ENCODE data around the gene HIBCH. TPM values are rescaled to one million over a fixed set of nuclear protein-coding genes. Genes with fewer than 3 reads are reported as not detected.
A peak's percentile ranks its signal among the peaks of the same experiment; 100 is the strongest.

Gene HIBCH
- polyA plus RNA-seq, 1 of the 3 experiments (the other 2 are of a cell fraction) = 8.4 TPM

DNA sequence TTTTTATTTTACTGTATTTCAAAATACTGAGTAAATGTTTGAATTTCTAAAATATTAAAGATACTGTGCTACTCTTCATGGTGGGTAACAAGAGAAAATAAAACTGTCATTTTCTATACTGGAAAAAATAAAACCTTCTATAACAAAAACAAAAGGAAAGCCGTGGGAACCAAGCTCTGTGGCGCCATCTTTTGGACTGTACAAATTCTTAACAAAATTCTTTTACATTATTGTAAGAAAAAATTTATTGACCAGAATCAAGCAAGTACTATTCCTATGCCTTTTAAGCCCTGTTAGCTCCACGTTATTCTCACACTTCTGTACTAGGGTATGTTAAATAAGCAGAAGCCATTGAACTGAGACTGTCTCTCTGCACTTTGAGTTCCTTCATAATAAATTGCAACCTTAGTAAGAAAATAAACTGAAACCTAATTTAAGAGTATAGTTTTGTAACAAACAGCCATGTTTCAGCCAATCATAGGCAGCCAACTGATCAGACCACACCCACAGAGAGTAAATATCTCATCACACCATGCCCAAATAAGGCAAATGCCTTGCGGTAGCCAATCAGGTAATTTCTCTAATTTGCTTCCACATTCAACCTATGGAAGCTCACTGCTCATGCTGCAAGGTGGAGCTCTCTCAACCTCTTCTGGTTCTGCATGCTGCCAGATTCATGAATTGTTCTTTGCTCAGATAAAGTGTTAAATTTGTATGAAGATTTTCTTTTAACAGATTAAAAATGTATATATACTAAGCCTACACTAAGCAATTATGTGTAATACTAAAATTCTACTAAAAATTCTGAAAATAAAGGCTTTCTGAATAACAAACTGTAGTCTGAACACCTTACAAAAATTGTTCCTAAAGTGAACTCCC lies 42.2 kb downstream of the HIBCH start:
- no peak overlapping the region for H3K4me3 ChIP-seq (ENCODE audit: low read depth in 2 of 2, low read length in 1 of 2)
- no peaks in the 10 kb centered on the region for H3K79me2 ChIP-seq (ENCODE audit: insufficient read depth)
- H3K4me1 ChIP-seq (ENCODE audit: control insufficient read depth in 1 of 2, insufficient read depth in 2 of 2, low read depth in 1 of 2, low read length in 1 of 2) = no peaks in the 10 kb centered on the region
- 44% methylated on average over 4 of the region's 4 CpGs for WGBS (ENCODE audit: low lambda C conversion rate)
- peak; percentile 6 for DNase-seq
- peaks cover 14 to 15% of the 10 kb centered on the region in 2 experiments for H3K36me3 ChIP-seq (replicated peaks in 1 of 2; ENCODE audit: control insufficient read depth in 1 of 2, insufficient read depth in 2 of 2, low read length in 1 of 2)
- H3K9me2 ChIP-seq = no peaks in the 10 kb centered on the region
- no peak overlapping the region for H3K27ac ChIP-seq (ENCODE audit: low read depth in 2 of 2, low read length in 1 of 2)
- no peaks in the 10 kb centered on the region for H3K27me3 ChIP-seq (ENCODE audit: insufficient read depth)
- ChIA-PET CTCF (interaction anchor here (0.6 to 4.4 kb wide), 17 partner anchors 10 to 473 kb away, joined by 3 to 30 read pairs (median 4); a partner anchor contains a TSS), POLR2A (no interaction called here)
- no peak overlapping the region for H3K9ac ChIP-seq
- no peaks in the 10 kb centered on the region for H3K9me3 ChIP-seq
- no peaks in the 10 kb centered on the region for H3F3A ChIP-seq (replicated peaks; ENCODE audit: insufficient read depth)
- H2AFZ ChIP-seq (ENCODE audit: low read depth) = no peak overlapping the region
- H3K4me2 ChIP-seq = no peak overlapping the region
- H4K20me1 ChIP-seq (ENCODE audit: insufficient read depth) = no peaks in the 10 kb centered on the region
- TF ChIP-seq, protein P1, sequence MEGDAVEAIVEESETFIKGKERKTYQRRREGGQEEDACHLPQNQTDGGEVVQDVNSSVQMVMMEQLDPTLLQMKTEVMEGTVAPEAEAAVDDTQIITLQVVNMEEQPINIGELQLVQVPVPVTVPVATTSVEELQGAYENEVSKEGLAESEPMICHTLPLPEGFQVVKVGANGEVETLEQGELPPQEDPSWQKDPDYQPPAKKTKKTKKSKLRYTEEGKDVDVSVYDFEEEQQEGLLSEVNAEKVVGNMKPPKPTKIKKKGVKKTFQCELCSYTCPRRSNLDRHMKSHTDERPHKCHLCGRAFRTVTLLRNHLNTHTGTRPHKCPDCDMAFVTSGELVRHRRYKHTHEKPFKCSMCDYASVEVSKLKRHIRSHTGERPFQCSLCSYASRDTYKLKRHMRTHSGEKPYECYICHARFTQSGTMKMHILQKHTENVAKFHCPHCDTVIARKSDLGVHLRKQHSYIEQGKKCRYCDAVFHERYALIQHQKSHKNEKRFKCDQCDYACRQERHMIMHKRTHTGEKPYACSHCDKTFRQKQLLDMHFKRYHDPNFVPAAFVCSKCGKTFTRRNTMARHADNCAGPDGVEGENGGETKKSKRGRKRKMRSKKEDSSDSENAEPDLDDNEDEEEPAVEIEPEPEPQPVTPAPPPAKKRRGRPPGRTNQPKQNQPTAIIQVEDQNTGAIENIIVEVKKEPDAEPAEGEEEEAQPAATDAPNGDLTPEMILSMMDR (IDR thresholded peaks at IDR 0.05) = peak; percentile 69
- no peak for TF ChIP-seq FOXM1 (IDR thresholded peaks at IDR 0.05; ENCODE audit: low read depth)
- TF ChIP-seq RXRA (IDR thresholded peaks at IDR 0.05; ENCODE audit: borderline replicate concordance, low read depth) = no peak
- TF ChIP-seq SMC3 (IDR thresholded peaks at IDR 0.05; ENCODE audit: low read depth, low read length) = peak; percentile 24; the same call in 1 of the 2 replicates
- TF ChIP-seq, protein P2, sequence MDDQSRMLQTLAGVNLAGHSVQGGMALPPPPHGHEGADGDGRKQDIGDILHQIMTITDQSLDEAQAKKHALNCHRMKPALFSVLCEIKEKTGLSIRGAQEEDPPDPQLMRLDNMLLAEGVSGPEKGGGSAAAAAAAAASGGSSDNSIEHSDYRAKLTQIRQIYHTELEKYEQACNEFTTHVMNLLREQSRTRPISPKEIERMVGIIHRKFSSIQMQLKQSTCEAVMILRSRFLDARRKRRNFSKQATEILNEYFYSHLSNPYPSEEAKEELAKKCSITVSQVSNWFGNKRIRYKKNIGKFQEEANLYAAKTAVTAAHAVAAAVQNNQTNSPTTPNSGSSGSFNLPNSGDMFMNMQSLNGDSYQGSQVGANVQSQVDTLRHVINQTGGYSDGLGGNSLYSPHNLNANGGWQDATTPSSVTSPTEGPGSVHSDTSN (IDR thresholded peaks at IDR 0.05) = no peak
- TF ChIP-seq RAD21 (IDR thresholded peaks at IDR 0.05; ENCODE audit: low read length) = peak; percentile 67

DNA sequence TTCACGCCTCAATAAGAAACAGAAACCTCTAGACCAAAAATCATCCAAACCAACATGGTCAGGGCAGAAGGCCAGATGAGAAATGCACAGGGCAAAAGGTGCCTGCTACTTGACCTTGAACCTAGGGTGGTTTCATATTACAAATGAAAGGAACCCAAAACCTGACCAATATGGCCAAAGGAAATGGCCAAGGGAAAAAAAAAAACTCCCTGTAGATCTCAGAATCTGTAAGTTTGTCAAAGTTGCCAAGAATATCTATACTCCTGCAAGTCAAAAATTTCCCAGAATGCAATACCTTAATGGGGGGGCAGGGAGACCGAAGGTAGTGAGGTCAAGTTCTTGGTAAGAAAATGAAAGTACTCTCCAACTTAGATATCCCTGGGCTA lies 47.2 kb downstream of the HIBCH start:
- H3K4me1 ChIP-seq (ENCODE audit: control insufficient read depth in 1 of 2, insufficient read depth in 2 of 2, low read depth in 1 of 2, low read length in 1 of 2) = 0 out of 4 replicates have a peak, but pooled peaks cover 0 to 5% of the 10 kb centered on the region in 2 experiments
- 90% methylated on average over 1 of the region's 2 CpGs for WGBS (ENCODE audit: low lambda C conversion rate)
- no peak for DNase-seq
- no peaks in the 10 kb centered on the region for H3K27me3 ChIP-seq (ENCODE audit: insufficient read depth)
- H3F3A ChIP-seq (replicated peaks; ENCODE audit: insufficient read depth) = peaks cover under 1% of the 10 kb centered on the region
- H3K9ac ChIP-seq = no peak overlapping the region
- no peaks in the 10 kb centered on the region for H3K9me3 ChIP-seq
- H4K20me1 ChIP-seq (ENCODE audit: insufficient read depth) = no peaks in the 10 kb centered on the region
- H3K36me3 ChIP-seq (replicated peaks in 1 of 2; ENCODE audit: control insufficient read depth in 1 of 2, insufficient read depth in 2 of 2, low read length in 1 of 2) = peaks cover 4 to 15% of the 10 kb centered on the region in 2 experiments
- no peaks in the 10 kb centered on the region for H3K79me2 ChIP-seq (ENCODE audit: insufficient read depth)
- H3K9me2 ChIP-seq = no peaks in the 10 kb centered on the region
- H2AFZ ChIP-seq (ENCODE audit: low read depth) = no peak overlapping the region
- no peak overlapping the region for H3K4me2 ChIP-seq
- ChIA-PET POLR2A (no interaction called here), CTCF (interaction anchor here (1.4 to 2.1 kb wide), 3 partner anchors 9 to 184 kb away, joined by 3 to 6 read pairs (median 4); no protein-coding TSS in a partner anchor)
- no peak overlapping the region for H3K27ac ChIP-seq (ENCODE audit: low read depth in 2 of 2, low read length in 1 of 2)
- H3K4me3 ChIP-seq (ENCODE audit: low read depth in 2 of 2, low read length in 1 of 2) = no peak overlapping the region
- TF ChIP-seq RXRA (IDR thresholded peaks at IDR 0.05; ENCODE audit: borderline replicate concordance, low read depth) = no peak
- TF ChIP-seq, protein P3, sequence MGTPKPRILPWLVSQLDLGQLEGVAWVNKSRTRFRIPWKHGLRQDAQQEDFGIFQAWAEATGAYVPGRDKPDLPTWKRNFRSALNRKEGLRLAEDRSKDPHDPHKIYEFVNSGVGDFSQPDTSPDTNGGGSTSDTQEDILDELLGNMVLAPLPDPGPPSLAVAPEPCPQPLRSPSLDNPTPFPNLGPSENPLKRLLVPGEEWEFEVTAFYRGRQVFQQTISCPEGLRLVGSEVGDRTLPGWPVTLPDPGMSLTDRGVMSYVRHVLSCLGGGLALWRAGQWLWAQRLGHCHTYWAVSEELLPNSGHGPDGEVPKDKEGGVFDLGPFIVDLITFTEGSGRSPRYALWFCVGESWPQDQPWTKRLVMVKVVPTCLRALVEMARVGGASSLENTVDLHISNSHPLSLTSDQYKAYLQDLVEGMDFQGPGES (IDR thresholded peaks at IDR 0.05; ENCODE audit: low read depth, low read length) = no peak
- no peak for TF ChIP-seq POLR2AphosphoS5 (IDR thresholded peaks at IDR 0.05; ENCODE audit: low read depth, low read length)
- TF ChIP-seq EZH2phosphoT487 (IDR thresholded peaks at IDR 0.05; ENCODE audit: borderline replicate concordance, low read depth) = no peak
- no peak for TF ChIP-seq USF2 (IDR thresholded peaks at IDR 0.05; ENCODE audit: borderline replicate concordance, low read depth, low read length)
- TF ChIP-seq FOXJ3 (CRISPR knock-in tag; IDR thresholded peaks at IDR 0.05) = no peak
- no peak for TF ChIP-seq TEAD4 (IDR thresholded peaks at IDR 0.05; ENCODE audit: borderline replicate concordance, insufficient read depth)
- no peak for TF ChIP-seq NFIC (IDR thresholded peaks at IDR 0.05; ENCODE audit: borderline replicate concordance)
- no peak for TF ChIP-seq REST (IDR thresholded peaks at IDR 0.05; ENCODE audit: low read depth, low read length)
- no peak for TF ChIP-seq GATA2 (CRISPR knock-in tag; IDR thresholded peaks at IDR 0.05)
- TF ChIP-seq SIN3A (IDR thresholded peaks at IDR 0.05; ENCODE audit: borderline replicate concordance, low read depth, low read length) = no peak
- TF ChIP-seq RCOR1 (IDR thresholded peaks at IDR 0.05; ENCODE audit: low read length) = no peak

Measured in SK-N-SH (cell line).